HCT116 (cell line): ENCODE measurements around the gene CGB1. TPM values are rescaled to one million over a fixed set of nuclear protein-coding genes. Genes with fewer than 3 reads are reported as not detected.

ENCODE experiments used
- ATAC-seq: fragments of 200-7000 bp; cut with Tn5 transposase; 2 replicates; pipeline ENCODE4 v1.9.1; 2020; ENCODE audit warnings: mild to moderate bottlenecking, moderate library complexity
- BruUV-seq: library from RNA; stranded (reverse); fragments of 400-500 nt; replicated peaks from 2 replicates; lab custom pipeline; 2021; lab: Mats Ljungman, UMichigan
- CTCF ChIA-PET: fragments of 300-600 bp; sonication (Branson Sonifier 250); formaldehyde crosslinking; loops from one replicate; lab custom pipeline; 2021; ENCODE audit warnings: antibody characterized with exemption; lab: Charles Lee
- POLR2A ChIA-PET: fragments of 300-600, 350-600 bp; sonication (Branson Sonifier 250); formaldehyde crosslinking; loops from one replicate; lab custom pipeline; 2021; ENCODE audit warnings: antibody characterized with exemption; lab: Charles Lee
- RAD21 ChIA-PET, 2 experiments: fragments of 300-600 bp; sonication (Branson Sonifier 250); formaldehyde crosslinking; loops; one replicate each; lab custom pipeline; 2023; ENCODE audit warnings: low total read pairs in 2 of 2; ENCODE audit not compliant: uncharacterized antibody in 2 of 2, unreplicated experiment in 2 of 2, low non-redundant PET in 1 of 2; lab: Charles Lee
- DNase-seq: peaks from one replicate; pipeline ENCODE4 v3.0.0-alpha.2; 2010; ENCODE audit warnings: low read depth, low spot score
- H2AFZ ChIP-seq: fragments of 200-600 bp; shearing (Covaris generic), sonication (generic); 2 replicates; pipeline ENCODE4 v1.6.1; 2017; ENCODE audit warnings: low read depth, mixed run types, mixed read lengths, antibody characterized with exemption, low read length; ENCODE audit not compliant: poor library complexity, severe bottlenecking
- H3K27ac ChIP-seq: 2 replicates; pipeline ENCODE4 v1.5.1; 2012; ENCODE audit warnings: low read depth, low read length
- H3K27me3 ChIP-seq: fragments of 200-600 bp; sonication (generic); 2 replicates; pipeline ENCODE4 v1.6.1; 2016; ENCODE audit warnings: mixed run types, low read length, mixed read lengths; ENCODE audit not compliant: insufficient read depth
- H3K36me3 ChIP-seq, 2 experiments: fragments of 200-500 bp in 1 of 2; fragments of 200-600 bp in 1 of 2; sonication (Bioruptor generic) in 1 of 2; sonication (generic) in 1 of 2; 2 replicates each; pipeline versions ENCODE4 v1.5.1 to v1.6.1; 2014 to 2016; ENCODE audit warnings: low read length in 2 of 2, inconsistent platforms in 1 of 2, mixed read lengths in 1 of 2, mixed run types in 1 of 2; ENCODE audit not compliant: insufficient read depth in 2 of 2, control insufficient read depth in 1 of 2
- H3K4me1 ChIP-seq, 2 experiments: fragments of 200-600 bp in 1 of 2; sonication (generic) in 1 of 2; 2 replicates each; pipeline versions ENCODE4 v1.5.1 to v1.6.1; 2012 to 2017; ENCODE audit warnings: low read length in 2 of 2, inconsistent platforms in 1 of 2, mild to moderate bottlenecking in 1 of 2, mixed read lengths in 1 of 2, mixed run types in 1 of 2, moderate library complexity in 1 of 2; ENCODE audit not compliant: insufficient read depth in 2 of 2, control insufficient read depth in 1 of 2
- H3K4me2 ChIP-seq: fragments of 200-600 bp; sonication (generic); 2 replicates; pipeline ENCODE4 v1.6.1; 2017; ENCODE audit warnings: mixed run types, low read length, mixed read lengths
- H3K4me3 ChIP-seq, 2 experiments: fragments of 200-600 bp in 1 of 2; sonication (generic) in 1 of 2; replicated peaks in 1 of 2; 2 replicates each; pipeline ENCODE4 v1.5.1; 2011 to 2016; ENCODE audit warnings: low read length in 2 of 2, control low read depth in 1 of 2, low read depth in 1 of 2, mild to moderate bottlenecking in 1 of 2, mixed read lengths in 1 of 2, mixed run types in 1 of 2
- H3K79me2 ChIP-seq: fragments of 200-600 bp; sonication (generic); 2 replicates; pipeline ENCODE4 v1.6.1; 2017; ENCODE audit warnings: mild to moderate bottlenecking, mixed run types, low read length, moderate library complexity, mixed read lengths; ENCODE audit not compliant: insufficient read depth
- H3K9ac ChIP-seq: fragments of 200-600 bp; sonication (generic); 2 replicates; pipeline ENCODE4 v1.6.1; 2016; ENCODE audit warnings: low read length, mixed read lengths
- H3K9me2 ChIP-seq: fragments of 200-600 bp; sonication (generic), shearing (Covaris generic); 2 replicates; pipeline ENCODE4 v1.6.1; 2017; ENCODE audit warnings: mixed run types, mild to moderate bottlenecking, moderate library complexity; ENCODE audit not compliant: insufficient read depth
- H3K9me3 ChIP-seq, 2 experiments: fragments of 200-500 bp in 1 of 2; fragments of 200-600 bp in 1 of 2; sonication (Bioruptor generic) in 1 of 2; sonication (generic) in 1 of 2; 2 replicates each; pipeline ENCODE4 v1.6.1; 2014 to 2017; ENCODE audit warnings: low read length in 2 of 2, mixed read lengths in 2 of 2, inconsistent platforms in 1 of 2, low read depth in 1 of 2, mild to moderate bottlenecking in 1 of 2, mixed run types in 1 of 2, moderate library complexity in 1 of 2; ENCODE audit not compliant: control insufficient read depth in 1 of 2, insufficient read depth in 1 of 2
- H4K20me1 ChIP-seq: fragments of 200-600 bp; sonication (generic), shearing (Covaris generic); 2 replicates; pipeline ENCODE4 v1.6.1; 2017; ENCODE audit warnings: mixed run types, mild to moderate bottlenecking, moderate library complexity; ENCODE audit not compliant: insufficient read depth
- ATF3 ChIP-seq: IDR thresholded peaks from 2 replicates; pipeline ENCODE4 v1.6.1; 2012
- CBX3 ChIP-seq: IDR thresholded peaks from 2 replicates; pipeline ENCODE4 v1.6.1; 2012; ENCODE audit warnings: low read depth
- CEBPB ChIP-seq: IDR thresholded peaks from 2 replicates; pipeline ENCODE4 v1.6.1; 2012; ENCODE audit warnings: low read depth
- CTCF ChIP-seq, 3 experiments: fragments of 200-600 bp in 1 of 3; sonication (generic) in 1 of 3; IDR thresholded peaks in 2 of 3; conservative IDR thresholded peaks in 1 of 3; 2 replicates each; pipeline ENCODE4 v1.5.1; 2012 to 2017; ENCODE audit warnings: low read depth in 2 of 3, low read length in 2 of 3, antibody characterized with exemption in 1 of 3, borderline replicate concordance in 1 of 3, control low read depth in 1 of 3, mild to moderate bottlenecking in 1 of 3, mixed read lengths in 1 of 3, mixed run types in 1 of 3, moderate library complexity in 1 of 3; ENCODE audit not compliant: insufficient read depth in 1 of 3
- EGR1 ChIP-seq: IDR thresholded peaks from 2 replicates; pipeline ENCODE4 v1.6.1; 2012; ENCODE audit warnings: low read depth
- ELF1 ChIP-seq: IDR thresholded peaks from 2 replicates; pipeline ENCODE4 v1.6.1; 2012; ENCODE audit warnings: low read depth, borderline replicate concordance
- EZH2 ChIP-seq: fragments of 200-600 bp; sonication (generic); IDR thresholded peaks from 2 replicates; pipeline ENCODE4 v1.6.1; 2017; ENCODE audit warnings: antibody characterized with exemption, mixed run types
- EZH2phosphoT487 ChIP-seq: fragments of 200-600 bp; IDR thresholded peaks from 2 replicates; pipeline ENCODE4 v1.6.1; 2018; ENCODE audit warnings: antibody characterized with exemption, borderline replicate concordance
- MAX ChIP-seq: IDR thresholded peaks from 2 replicates; pipeline ENCODE4 v1.6.1; 2012
- POLR2A ChIP-seq: IDR thresholded peaks from 2 replicates; pipeline ENCODE4 v1.7.0; 2011; ENCODE audit warnings: borderline replicate concordance; ENCODE audit not compliant: insufficient read depth, insufficient read length; ENCODE audit errors: extremely low read depth
- POLR2AphosphoS5 ChIP-seq: IDR thresholded peaks from 2 replicates; pipeline ENCODE4 v1.6.1; 2011; ENCODE audit warnings: mild to moderate bottlenecking, low read depth, low read length, moderate library complexity
- REST ChIP-seq: IDR thresholded peaks from 2 replicates; pipeline ENCODE4 v1.6.1; 2012; ENCODE audit warnings: low read depth
- SIN3A ChIP-seq: IDR thresholded peaks from 2 replicates; pipeline ENCODE4 v1.6.1; 2012; ENCODE audit warnings: low read depth
- SP1 ChIP-seq: IDR thresholded peaks from 2 replicates; pipeline ENCODE4 v1.6.1; 2012; ENCODE audit warnings: low read depth
- SRF ChIP-seq: IDR thresholded peaks from 2 replicates; pipeline ENCODE4 v1.6.1; 2012; ENCODE audit warnings: low read depth
- TCF7L2 ChIP-seq: IDR thresholded peaks from 2 replicates; pipeline ENCODE4 v1.7.0; 2011; ENCODE audit warnings: borderline replicate concordance, inconsistent platforms; ENCODE audit not compliant: insufficient read depth, insufficient read length; ENCODE audit errors: extremely low read depth
- YY1 ChIP-seq: IDR thresholded peaks from 2 replicates; pipeline ENCODE4 v1.6.1; 2011; ENCODE audit warnings: low read length, low read depth, moderate library complexity, mild to moderate bottlenecking; ENCODE audit not compliant: insufficient replicate concordance; ENCODE audit errors: extremely low read depth
- ZBTB33 ChIP-seq: IDR thresholded peaks from 2 replicates; pipeline ENCODE4 v1.6.1; 2011; ENCODE audit warnings: mild to moderate bottlenecking, low read length, moderate library complexity; ENCODE audit not compliant: insufficient replicate concordance; ENCODE audit errors: extremely low read depth
- ZFX ChIP-seq: fragments of 450-650 bp; IDR thresholded peaks from 2 replicates; pipeline ENCODE4 v1.6.1; 2017
- ZNF274 ChIP-seq: fragments of 200-500 bp; sonication (Bioruptor generic); IDR thresholded peaks from 2 replicates; pipeline ENCODE4 v1.6.1; 2014; ENCODE audit warnings: mild to moderate bottlenecking, low read depth, low read length, inconsistent platforms
- intact Hi-C: fragments of 100-400 bp; cut with micrococcal nuclease; formaldehyde crosslinking; loops from 2 replicates; pipeline ENCODE4 v1.10.0; 2022
- total RNA-seq: library from RNA; stranded (reverse); gene quantifications from one replicate; pipeline ENCODE4 v1.2.1, GENCODE V29; 2021; ENCODE audit not compliant: unreplicated experiment

CGB1 gene
- total RNA-seq, 1 experiment from 2014 or later, result 0.76 TPM

GRCh38 chr19:48990400-48990799 lies 46.3 kb downstream of the CGB1 start:
- no peaks in the 10 kb centered on the region for H3K9me3 ChIP-seq
- no TSS peak for BruUV-seq
- intact Hi-C loops, result no loop called here
- H3K27ac ChIP-seq, result no peak overlapping the region
- H2AFZ ChIP-seq, result no peak overlapping the region
- H4K20me1 ChIP-seq, result no peaks in the 10 kb centered on the region
- H3K79me2 ChIP-seq, result peaks cover 43% of the 10 kb centered on the region
- ChIA-PET CTCF (no interaction called here), POLR2A (no interaction called here), RAD21 (no interaction called here)
- H3K4me3 ChIP-seq, result no peak overlapping the region
- ATAC-seq (no peak), DNase-seq (no peak)
- H3K36me3 ChIP-seq, result peaks cover 11% of the 10 kb centered on the region in 2 experiments; a peak in 2 of 4 replicates
- no peaks in the 10 kb centered on the region for H3K27me3 ChIP-seq
- no peak overlapping the region for H3K4me2 ChIP-seq
- H3K9ac ChIP-seq, result no peak overlapping the region
- H3K4me1 ChIP-seq, result peaks cover 11 to 19% of the 10 kb centered on the region in 2 experiments
- TF ChIP-seq CTCF (IDR thresholded peaks at IDR 0.05 in 2 of 3, conservative IDR thresholded peaks at IDR 0.05 in 1 of 3; ENCODE audit: borderline replicate concordance in 1 of 3, insufficient read depth in 1 of 3, low read depth in 2 of 3, low read length in 2 of 3) (no peak), ZNF274 (no peak), SP1 (no peak), SRF (no peak), REST (no peak), MAX (no peak), ATF3 (no peak), YY1 (no peak), ZFX (no peak), TCF7L2 (no peak), POLR2AphosphoS5 (no peak), EZH2 (no peak), CBX3 (no peak), POLR2A (no peak), ELF1 (no peak), EGR1 (no peak), EZH2phosphoT487 (no peak), CEBPB (no peak), ZBTB33 (no peak), SIN3A (no peak)
- TF ChIP-seq, all 23 proteins: peak for 0
- H3K9me2 ChIP-seq, result no peaks in the 10 kb centered on the region
